Stimulated activated CD8-positive, alpha-beta memory T cell treated with anti-CD3 and anti-CD28 coated beads, Interleukin-4, amount 100 ng/mL, for 1 hour (primary cell): ENCODE results near the gene ZC3H14.

Source experiments
- DNase-seq, 2 donors: peaks; one replicate each; pipeline ENCODE4 v3.0.0-alpha.2; 2020; ENCODE audit warnings: low read depth in 2 of 2, low spot score in 1 of 2

The ZC3H14 gene

GRCh38 chr14:88605594-88605993 is 42.8 kb downstream of the ZC3H14 start:
- DNase-seq, result no peak

- no peak for DNase-seq
Measured at GRCh38 chr14:88607829-88608228, 45.0 kb downstream of the ZC3H14 start.

- DNase-seq, result no peak
Measured at GRCh38 chr14:88611878-88612277, 49.0 kb downstream of the ZC3H14 start.

GRCh38 chr14:88612981-88613380 is 50.1 kb downstream of the ZC3H14 start:
- DNase-seq, result no peak

- no peak for DNase-seq
Measured at GRCh38 chr14:88613552-88614010, 50.7 kb downstream of the ZC3H14 start.

GRCh38 chr14:88614218-88614907 is 51.5 kb downstream of the ZC3H14 start:
- no peak for DNase-seq

- DNase-seq, result no peak
Measured at GRCh38 chr14:88616697-88617096, 53.9 kb downstream of the ZC3H14 start.

GRCh38 chr14:88617479-88617878 is 54.6 kb downstream of the ZC3H14 start:
- DNase-seq, result no peak

- no peak for DNase-seq
Measured at GRCh38 chr14:88618476-88618875, 55.6 kb downstream of the ZC3H14 start.

GRCh38 chr14:88621100-88621499 is 58.3 kb downstream of the ZC3H14 start:
- no peak for DNase-seq

- DNase-seq, result no peak
Measured at GRCh38 chr14:88625671-88626070, 62.8 kb downstream of the ZC3H14 start.

GRCh38 chr14:88628033-88628432 is 65.2 kb downstream of the ZC3H14 start:
- DNase-seq, result no peak

GRCh38 chr14:88628462-88628861 is 65.6 kb downstream of the ZC3H14 start:
- no peak for DNase-seq

GRCh38 chr14:88630565-88630964 is 67.7 kb downstream of the ZC3H14 start:
- DNase-seq, result no peak

GRCh38 chr14:88631091-88631490 is 68.3 kb downstream of the ZC3H14 start:
- no peak for DNase-seq

GRCh38 chr14:88632512-88632911 is 69.7 kb downstream of the ZC3H14 start:
- no peak for DNase-seq

GRCh38 chr14:88639221-88639620 is 76.4 kb downstream of the ZC3H14 start:
- DNase-seq, result no peak

GRCh38 chr14:88660056-88660455 is 97.2 kb downstream of the ZC3H14 start:
- no peak for DNase-seq

- peak; percentile 2 to 16 for DNase-seq
Measured at GRCh38 chr14:88667555-88668273, 104.9 kb downstream of the ZC3H14 start.

GRCh38 chr14:88668448-88669116 is 105.7 kb downstream of the ZC3H14 start:
- DNase-seq, result no peak

- DNase-seq, result no peak
Measured at GRCh38 chr14:88669346-88669745, 106.5 kb downstream of the ZC3H14 start.
